Stimulated activated CD4-positive, alpha-beta T cell treated with anti-CD3 and anti-CD28 coated beads, TNF-alpha, amount 100 ng/mL, for 48 hours (primary cell): ENCODE measurements around the gene RASA3.

Source experiments
- DNase-seq, 3 donors: peaks; one replicate each; pipeline ENCODE4 v3.0.0-alpha.2; 2020; ENCODE audit warnings: low read depth in 3 of 3

Gene RASA3

DNA sequence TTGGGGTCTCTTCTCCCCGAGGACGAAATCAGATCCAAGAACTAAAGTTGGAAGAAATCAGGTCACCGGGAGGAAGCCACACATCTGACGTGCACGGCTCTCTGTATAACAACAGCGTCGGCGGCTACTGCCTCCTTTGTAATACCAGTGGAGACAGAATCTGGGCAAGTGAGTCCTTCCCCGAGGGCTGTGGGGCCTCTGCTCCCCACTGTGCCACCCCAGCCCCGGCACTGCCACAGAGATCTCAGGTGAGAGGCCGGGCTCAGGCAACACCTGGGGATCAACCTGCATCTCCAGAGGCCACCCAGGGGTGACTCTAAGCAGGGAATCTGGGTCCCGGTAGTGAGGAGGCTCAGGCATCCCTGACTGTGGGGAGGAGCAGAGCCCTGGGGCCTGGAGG lies 124.9 kb downstream of the RASA3 start:
- no peak for DNase-seq

DNA sequence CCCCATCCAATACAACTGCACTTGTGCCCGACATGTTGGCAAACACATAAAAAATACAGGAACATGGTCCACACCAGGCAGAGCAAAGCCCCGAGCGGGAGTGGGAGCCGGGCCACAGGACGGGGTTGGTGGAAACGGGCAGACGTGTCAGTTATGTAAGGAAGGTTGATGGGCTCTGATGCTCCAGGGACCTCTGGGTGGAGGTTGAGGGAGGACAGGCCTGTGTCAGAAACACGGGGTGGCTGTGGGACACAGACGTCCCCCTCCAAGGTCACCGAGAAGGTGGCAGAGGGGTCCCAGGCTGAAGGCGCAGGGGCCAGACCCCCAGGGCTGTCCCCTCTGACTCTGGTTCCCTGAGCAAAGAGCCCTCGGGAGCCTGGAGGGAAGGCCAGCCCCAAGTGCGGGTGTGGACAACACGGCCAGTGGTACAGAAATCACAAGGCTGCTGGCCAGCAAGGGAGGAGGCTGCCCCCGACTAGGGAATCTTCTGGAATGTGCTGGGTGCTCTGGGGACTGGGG lies 127.2 kb downstream of the RASA3 start:
- DNase-seq, result no peak

DNA sequence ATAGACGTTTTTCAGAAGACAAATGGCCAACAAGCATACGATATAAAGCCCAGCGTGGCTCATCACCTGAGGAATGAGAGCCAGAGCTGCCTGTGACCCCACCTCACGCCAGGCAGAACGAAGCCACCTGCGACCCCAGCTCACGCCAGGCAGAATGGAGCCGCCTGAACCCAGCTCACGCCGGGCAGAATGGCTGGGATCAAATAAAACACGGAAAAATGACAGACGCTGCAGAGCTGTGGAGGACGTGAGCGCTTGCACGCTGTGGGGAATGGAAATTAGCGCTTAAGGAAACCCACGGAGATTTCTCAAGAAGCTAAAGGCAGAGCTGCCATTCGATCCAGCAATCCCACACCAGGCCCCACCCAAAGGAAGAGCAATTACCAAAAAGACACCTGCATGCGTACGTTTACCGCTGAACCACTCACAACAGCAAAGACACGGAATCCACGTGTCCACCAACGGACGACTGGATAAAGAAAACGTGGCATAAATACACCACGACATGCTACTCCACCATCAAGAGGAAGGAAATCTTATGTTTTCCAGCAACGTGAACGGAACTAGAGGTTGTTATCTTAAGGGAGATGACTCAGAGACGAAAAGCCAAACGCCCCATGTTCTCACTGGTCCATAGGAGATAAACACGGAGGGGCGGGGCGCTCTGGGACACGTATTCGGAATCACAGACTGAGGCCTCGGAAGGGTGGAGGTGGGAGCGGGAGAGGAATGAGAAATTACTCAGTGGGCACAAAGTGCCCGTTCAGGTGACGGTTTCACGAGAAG lies 127.8 kb downstream of the RASA3 start:
- DNase-seq, result no peak

GRCh38 chr13:114002771-114003321 lies 129.6 kb downstream of the RASA3 start:
- no peak for DNase-seq

- no peak for DNase-seq
Observed at GRCh38 chr13:114002009-114002544, 130.3 kb downstream of the RASA3 start.

- no peak for DNase-seq
Observed at GRCh38 chr13:114001331-114002008, 131.0 kb downstream of the RASA3 start.

GRCh38 chr13:114000151-114001040 lies 132.0 kb downstream of the RASA3 start:
- DNase-seq, result no peak

DNA sequence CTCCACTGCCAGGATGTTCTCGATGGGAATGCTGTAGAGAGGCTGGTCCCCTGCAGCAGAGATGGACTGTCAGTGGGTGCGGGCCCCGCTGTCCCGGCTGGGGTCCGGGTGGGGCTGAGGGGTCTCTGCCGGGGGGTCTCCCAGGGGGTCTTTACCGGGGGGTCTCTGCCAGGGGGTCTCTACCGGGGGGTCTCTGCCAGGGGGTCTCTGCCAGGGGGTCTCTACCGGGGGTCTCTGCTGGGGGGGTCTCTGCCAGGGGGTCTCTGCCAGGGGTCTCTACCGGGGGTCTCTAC lies 132.9 kb downstream of the RASA3 start:
- DNase-seq, result no peak

DNA sequence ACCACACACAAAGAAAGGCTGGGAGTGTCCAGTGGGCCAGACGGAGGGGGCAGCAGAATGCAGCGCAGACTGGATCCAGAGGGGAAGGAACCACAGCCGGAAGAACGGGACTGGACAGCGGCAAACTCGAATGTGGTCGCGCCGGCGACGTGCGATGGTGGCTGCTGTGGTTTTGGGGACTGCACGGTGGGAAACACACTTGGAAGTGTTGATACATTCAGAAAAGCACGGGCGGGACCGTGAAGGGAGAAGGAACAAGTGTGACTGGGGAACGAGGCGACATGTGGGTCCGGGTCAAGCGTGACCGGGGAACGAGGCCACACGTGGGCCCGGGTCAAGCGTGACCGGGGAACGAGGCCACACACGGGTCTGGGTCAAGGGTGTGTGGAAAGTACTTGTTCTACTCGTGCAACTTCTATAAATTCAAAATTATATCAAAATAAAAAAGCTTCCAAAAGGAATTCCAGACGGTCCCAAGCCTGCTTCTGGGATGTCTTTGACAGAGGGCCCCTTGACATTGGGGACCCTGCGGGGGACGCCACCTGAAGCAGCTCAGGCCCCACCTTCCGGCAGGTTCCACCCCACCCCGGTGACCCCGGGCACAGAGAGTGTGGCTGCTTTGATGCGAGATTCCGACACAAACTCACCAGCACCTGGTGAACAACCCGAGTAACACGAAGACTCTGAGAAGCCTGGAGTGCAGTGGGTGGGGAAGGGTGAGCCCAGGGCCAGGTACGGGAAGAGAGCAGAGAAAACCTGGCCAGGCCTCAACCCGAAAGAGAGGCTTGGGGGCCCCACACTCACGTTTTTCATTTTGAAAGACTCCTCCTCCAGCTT lies 133.4 kb downstream of the RASA3 start:
- no peak for DNase-seq

DNA sequence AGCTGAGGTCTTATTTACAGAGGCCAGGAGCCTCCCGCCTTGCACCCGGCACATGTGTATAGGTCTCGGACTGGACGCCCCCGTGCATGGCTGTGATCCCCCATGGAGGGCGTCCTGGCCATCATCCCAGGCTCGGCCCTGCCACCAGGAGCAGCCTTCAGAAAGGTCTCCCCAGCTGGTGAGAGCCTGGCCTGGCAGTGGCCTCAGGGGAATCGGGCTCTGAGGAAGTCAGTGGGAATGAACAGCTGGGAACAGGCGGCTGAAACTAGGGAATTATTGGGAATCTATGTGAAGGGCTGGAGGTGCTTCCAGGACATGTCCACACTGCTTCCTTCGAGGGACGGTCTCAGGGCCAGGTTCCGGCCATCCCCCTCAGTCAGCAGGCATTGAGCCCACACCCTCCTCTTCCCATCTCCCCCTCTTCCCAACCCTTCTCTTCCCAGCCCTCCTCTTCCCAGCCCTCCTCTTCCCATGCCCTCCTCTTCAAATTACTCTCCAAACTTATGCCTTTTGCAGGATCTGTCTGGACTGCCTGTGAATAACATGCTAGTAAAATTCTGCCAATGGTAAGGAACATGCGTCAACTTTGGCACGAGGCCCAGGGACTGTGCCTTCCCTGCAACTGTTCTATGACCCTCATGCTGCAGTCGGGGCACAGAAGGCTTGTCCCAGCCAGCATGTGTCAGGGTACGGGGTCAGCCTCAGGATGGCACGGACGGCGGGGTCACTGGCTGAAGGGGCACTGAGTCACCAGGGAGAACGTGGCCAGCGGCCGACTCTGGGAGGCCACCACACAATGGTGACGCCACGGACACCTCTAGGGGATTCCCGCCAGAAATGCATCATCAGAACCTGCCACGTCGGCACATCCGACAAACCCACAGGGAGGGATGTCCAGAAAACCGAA lies 134.3 kb downstream of the RASA3 start:
- no peak for DNase-seq

DNA sequence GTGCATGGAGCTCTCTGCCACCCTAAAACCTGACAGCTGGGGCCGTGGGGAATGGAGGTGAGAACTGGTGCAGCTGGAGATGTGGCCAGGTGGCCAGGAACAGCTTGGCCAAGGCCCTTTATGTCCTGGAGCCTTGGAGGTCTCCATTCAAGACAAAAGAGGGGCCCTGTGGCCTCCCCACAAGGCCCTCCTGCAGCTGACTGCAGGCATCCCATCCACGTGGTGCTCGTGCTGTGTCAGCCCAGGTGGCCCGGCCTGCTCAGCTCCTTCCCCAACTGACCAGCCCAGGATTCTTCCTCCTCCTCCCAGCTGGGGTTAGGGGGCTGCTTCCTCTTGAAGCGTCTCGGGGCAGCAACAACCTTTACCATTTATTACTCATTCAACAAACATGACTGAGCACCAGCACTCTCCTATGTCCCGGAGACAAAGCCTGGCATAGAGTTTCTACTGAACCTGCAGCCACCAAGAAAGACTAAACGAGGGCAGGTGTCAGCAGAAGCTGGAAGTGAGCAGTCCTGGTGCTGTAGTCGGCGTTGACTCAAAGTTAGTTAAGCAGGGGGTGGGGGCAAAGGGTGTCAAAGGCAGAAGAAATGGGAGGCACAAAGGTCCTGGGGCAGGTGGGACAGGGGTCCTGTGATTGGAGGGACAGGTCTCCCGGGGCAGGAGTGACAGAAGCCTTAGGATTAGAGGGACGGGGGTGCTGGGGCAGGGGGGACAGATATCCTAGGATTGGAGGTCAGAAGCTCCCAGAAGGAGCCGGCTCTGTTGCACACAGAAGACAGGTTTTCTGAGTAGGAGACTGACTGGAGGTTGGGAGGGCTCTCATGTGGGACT lies 135.3 kb downstream of the RASA3 start:
- DNase-seq, result no peak

DNA sequence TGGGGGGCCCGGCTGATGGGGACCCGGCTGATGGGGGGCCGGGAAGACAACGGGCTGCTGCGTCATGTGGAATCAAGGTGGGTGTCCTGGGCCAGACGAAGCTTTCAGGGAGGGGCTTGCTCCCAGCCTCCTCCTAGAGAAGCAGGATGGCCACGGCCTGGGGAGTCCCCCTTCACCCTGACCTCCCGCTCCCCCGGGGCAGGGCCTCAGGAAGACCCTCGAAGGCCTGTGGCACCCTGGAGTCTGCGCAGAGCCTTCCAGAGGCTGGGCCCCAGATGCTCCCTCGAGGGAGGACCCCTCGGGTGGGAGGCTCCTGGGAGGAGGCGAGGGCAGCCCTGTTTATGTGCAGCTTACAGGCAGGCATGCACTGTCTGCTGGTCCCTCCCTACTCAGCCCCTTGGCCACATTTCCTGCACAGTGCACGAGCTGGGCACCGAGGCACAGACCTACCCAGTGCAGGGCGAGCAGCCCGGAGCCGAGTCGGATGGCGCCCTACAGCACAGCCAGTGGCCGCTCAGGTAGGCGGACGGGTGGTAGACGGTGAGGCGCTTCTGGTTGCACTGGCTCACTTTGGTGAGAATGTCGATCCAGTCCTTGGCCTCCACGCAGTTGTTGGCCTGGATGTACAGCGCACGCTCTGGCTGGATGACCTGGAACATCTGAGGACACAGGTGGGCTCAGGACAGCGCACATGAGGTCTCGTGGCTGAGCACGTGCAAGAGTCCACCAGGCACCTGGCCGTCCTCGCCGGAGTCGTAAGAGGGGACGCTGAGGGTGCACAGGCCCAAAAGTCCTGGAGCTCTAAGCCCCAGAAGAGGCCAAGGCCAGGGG lies 136.1 kb downstream of the RASA3 start:
- DNase-seq, result no peak

DNA sequence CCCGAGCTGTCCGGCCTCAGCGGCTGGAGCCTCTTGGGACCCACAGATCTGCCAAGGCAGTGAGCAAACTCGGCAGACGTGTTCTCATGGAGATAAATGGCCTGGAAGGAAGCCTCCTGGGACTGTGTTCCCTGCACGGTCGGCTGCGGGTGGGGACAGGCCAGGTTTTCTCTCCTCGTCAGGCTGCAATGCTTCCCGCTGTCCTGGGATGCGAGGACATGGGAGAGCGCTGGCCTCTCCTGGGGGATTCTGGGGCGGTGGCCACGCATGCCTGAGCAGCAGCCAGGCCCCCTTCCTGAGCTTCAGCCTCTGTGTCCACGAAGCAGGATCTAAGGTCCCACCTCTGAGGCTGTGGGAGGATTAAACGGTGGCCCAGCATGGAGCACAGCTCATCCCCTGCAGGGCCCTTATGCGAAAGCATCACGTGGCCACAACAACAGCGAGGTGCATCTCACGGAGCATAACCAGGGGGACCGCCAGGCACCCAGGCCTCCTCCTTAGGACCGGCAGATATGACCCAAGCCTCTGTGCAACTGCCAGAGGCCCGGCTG lies 137.3 kb downstream of the RASA3 start:
- DNase-seq, result no peak

DNA sequence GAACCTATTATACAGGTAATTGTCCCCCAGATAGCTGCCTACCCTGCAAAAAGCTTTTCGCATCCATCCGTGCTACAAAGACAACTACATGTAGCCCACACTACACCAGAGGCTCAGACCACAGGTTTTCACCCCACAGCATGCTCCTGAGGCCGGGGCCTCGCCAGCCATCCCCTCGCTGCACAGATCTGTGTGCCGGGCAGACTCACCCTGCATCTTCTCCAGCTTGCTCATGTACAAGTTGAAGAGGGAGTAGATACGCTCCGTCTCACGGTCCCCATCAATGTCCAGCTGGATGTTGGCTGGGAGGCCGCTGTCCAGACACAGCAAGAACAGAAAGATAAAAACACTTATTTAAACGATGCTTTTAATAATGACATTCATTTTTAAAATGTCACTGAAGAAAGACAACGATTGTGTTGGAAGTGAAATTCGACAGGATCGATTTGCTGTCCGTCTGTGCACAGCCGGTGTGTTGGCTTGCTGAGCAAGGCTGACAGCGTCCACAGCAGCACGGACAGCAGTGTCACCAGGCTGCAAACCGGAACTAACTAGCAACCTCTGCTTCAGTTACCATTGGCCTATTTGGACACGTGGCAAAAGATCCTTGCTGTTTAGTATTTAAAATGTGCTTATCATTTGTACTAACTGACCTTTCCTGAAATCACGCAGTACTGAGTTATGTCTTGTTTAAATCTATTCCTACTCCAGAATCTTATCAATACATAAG lies 140.0 kb downstream of the RASA3 start:
- no peak for DNase-seq

DNA sequence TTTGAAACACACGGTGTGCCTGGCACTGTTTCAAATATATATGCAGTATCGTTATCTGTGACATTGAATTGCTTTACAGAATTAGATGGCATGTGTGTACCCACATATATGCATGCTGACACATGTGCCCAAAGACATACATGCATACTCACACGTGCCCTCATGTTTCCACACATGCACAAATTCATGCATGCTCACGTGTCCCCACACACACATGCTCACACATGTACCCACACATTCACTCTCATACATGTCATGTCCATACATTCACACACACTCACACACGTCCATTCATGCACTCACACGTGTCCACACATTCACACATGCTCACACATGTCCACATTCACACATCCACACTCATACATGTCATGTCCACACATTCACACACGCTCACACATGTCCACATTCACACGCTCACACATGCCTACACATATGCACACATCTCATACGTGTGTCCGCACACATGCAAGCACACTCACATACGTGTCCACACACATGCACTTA lies 140.7 kb downstream of the RASA3 start:
- DNase-seq, result no peak

- DNase-seq, result no peak
Observed at GRCh38 chr13:113991191-113991669, 141.2 kb downstream of the RASA3 start.
